ENCODE data around the gene LARP1. TPM values are rescaled to one million over a fixed set of nuclear protein-coding genes. Genes with fewer than 3 reads are reported as not detected.

LARP1 gene
- total RNA-seq, 2 experiments from 2014 or later, result 285 to 292 TPM

- Mint-ChIP-seq H3K36me3 (peaks cover 37% of the 10 kb centered on the region), H3K4me3 (no peak overlapping the region), H3K27ac (peak overlapping the region; percentile 0), H3K4me1 (peaks cover 84% of the 10 kb centered on the region), H3K27me3 (no peaks in the 10 kb centered on the region), H3K9me3 (no peaks in the 10 kb centered on the region)
- no peak for DNase-seq
Observed at GRCh38 chr5:154764967-154765366, 9.8 kb downstream of the LARP1 start.

DNA sequence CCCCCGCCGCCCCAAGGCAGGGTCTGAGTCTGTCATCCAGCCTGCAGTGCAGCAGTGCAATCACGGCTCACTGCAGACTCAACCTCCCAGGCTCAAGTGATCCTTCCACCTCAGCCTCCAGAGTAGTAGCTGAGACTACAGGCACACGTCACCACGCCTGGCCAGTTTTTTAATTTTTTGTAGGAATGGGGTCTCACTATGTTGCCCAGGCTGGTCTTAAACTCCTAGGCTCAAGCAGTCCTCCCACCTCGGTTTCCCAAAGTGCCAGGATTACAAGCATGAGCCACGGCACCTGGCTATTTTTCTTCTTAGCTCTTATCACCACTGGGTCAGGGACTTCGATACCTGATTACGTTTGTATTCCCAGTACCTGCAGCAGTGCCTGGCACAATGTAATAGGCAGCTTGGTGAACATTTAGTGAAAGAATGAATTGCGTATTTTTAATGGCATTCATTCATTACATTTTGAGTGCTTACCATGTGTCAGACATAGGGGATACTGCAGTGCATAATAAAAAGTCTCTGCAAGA lies 10.3 kb downstream of the LARP1 start:
- no peak for DNase-seq
- Mint-ChIP-seq H3K4me1 (peaks cover 84% of the 10 kb centered on the region), H3K27me3 (no peaks in the 10 kb centered on the region), H3K4me3 (no peak overlapping the region), H3K9me3 (no peaks in the 10 kb centered on the region), H3K36me3 (peaks cover 38% of the 10 kb centered on the region), H3K27ac (peak overlapping the region; percentile 0)

- peak overlapping the region; percentile 82 for H3K27ac Mint-ChIP-seq
- H3K4me1 Mint-ChIP-seq, result peaks cover 83% of the 10 kb centered on the region
- DNase-seq, result no peak
- H3K36me3 Mint-ChIP-seq, result peaks cover 37% of the 10 kb centered on the region
- H3K4me3 Mint-ChIP-seq, result no peak overlapping the region
- no peaks in the 10 kb centered on the region for H3K9me3 Mint-ChIP-seq
- H3K27me3 Mint-ChIP-seq, result no peaks in the 10 kb centered on the region
Observed at GRCh38 chr5:154766558-154767281, 11.5 kb downstream of the LARP1 start.

DNA sequence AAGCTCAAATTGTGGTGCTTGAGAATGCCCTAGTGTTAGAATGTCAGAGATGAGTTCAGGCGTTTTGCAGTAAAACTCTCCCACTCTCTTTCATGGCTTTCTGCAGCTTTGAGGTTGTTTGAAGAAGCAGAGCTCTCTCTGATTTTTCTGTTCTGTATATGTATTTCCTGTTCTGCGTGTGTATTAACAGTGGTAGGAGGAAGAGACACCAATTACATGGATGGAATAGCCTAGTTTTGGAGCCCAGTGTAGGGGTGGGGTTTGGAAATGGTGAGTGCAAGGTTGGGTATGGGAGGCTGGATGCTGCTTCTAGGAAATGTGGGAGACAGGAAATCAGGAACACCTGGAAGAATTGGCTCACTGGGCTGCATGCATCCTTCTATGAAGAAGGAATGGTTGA lies 12.4 kb downstream of the LARP1 start:
- peak overlapping the region; percentile 3 for H3K4me3 Mint-ChIP-seq
- H3K27me3 Mint-ChIP-seq, result no peaks in the 10 kb centered on the region
- no peak for DNase-seq
- H3K27ac Mint-ChIP-seq, result peak overlapping the region; percentile 27
- H3K9me3 Mint-ChIP-seq, result no peaks in the 10 kb centered on the region
- H3K36me3 Mint-ChIP-seq, result peaks cover 36% of the 10 kb centered on the region
- H3K4me1 Mint-ChIP-seq, result peaks cover 78% of the 10 kb centered on the region

DNA sequence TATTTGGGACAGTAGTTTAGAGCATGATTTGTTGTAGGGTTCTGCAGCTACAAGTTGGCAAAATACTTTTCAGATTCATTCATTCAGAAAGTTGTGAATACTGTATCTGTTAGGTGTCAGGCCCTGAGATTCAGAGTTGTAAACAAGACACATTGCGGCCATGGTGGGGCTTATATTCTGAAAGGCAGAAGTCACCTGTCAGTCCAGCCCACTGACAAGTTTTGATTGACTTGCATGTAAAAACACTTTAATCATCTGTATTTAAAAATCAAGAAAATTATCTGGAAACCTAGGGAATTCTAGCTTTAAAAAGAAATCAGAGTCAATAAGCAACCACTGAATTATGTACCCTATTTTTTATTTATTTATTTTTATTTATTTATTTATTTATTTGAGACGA lies 13.0 kb downstream of the LARP1 start:
- Mint-ChIP-seq H3K4me3 (no peak overlapping the region), H3K4me1 (peaks cover 78% of the 10 kb centered on the region), H3K27me3 (no peaks in the 10 kb centered on the region), H3K27ac (peak overlapping the region; percentile 17), H3K36me3 (peaks cover 36% of the 10 kb centered on the region), H3K9me3 (no peaks in the 10 kb centered on the region)
- DNase-seq, result no peak

DNA sequence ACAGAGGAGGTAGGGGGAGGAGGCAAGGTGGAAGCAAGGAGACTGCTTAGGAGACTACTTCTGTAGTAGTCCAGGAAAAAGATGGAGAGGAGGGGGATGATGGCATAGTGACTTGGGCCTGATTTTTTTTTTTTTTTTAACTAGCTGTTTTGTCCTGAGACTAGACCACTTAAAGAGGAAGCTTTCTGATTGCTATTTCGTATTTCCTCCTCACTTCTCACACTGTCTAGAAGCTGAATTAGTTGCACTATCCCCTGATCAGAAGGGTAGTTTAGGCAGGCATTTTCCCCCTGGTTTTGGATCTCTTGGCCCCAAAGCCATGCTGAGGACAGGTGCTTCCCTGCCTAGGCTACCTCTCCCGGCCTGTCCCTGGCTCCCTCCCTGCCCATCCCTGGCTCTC lies 14.9 kb downstream of the LARP1 start:
- H3K27ac Mint-ChIP-seq, result peak overlapping the region; percentile 77
- H3K4me1 Mint-ChIP-seq, result peaks cover 80% of the 10 kb centered on the region
- DNase-seq, result no peak
- no peaks in the 10 kb centered on the region for H3K9me3 Mint-ChIP-seq
- H3K4me3 Mint-ChIP-seq, result peak overlapping the region; percentile 16
- no peaks in the 10 kb centered on the region for H3K27me3 Mint-ChIP-seq
- H3K36me3 Mint-ChIP-seq, result peaks cover 38% of the 10 kb centered on the region

GRCh38 chr5:154771383-154771901 lies 16.3 kb downstream of the LARP1 start:
- H3K4me1 Mint-ChIP-seq, result peaks cover 76% of the 10 kb centered on the region

DNA sequence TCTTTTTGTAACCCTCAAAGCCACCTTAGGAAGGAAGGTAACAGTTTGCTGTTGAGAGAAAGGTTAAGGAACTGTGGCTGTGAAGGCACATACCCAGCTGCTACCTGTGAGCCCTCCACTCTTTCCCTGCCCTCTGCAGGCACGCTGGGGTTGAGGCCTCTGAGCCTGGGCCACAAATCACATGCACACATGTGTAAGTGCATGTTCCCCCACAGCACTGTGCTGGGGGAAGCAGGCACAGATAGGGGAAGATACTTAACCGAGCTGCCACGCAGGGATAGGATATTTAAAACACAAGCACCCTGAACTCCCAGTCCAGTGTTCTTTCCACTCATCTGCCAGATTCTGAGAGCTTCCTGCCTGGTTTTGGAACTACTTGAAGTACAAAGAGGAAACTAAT lies 18.1 kb downstream of the LARP1 start:
- Mint-ChIP-seq H3K4me3 (no peak overlapping the region), H3K9me3 (no peaks in the 10 kb centered on the region), H3K27ac (peak overlapping the region; percentile 56), H3K27me3 (no peaks in the 10 kb centered on the region), H3K4me1 (peaks cover 65% of the 10 kb centered on the region), H3K36me3 (peaks cover 23% of the 10 kb centered on the region)
- no peak for DNase-seq

More at GRCh38 chr5:154771383-154771901, 16.3 kb downstream of the LARP1 start:
- H3K27ac Mint-ChIP-seq, result no peak overlapping the region
- no peaks in the 10 kb centered on the region for H3K27me3 Mint-ChIP-seq
- peaks cover 32% of the 10 kb centered on the region for H3K36me3 Mint-ChIP-seq
- no peak for DNase-seq
- H3K9me3 Mint-ChIP-seq, result no peaks in the 10 kb centered on the region
- no peak overlapping the region for H3K4me3 Mint-ChIP-seq

GRCh38 chr5:154776167-154776566 lies 21.0 kb downstream of the LARP1 start:
- Mint-ChIP-seq H3K27ac (no peak overlapping the region), H3K9me3 (no peaks in the 10 kb centered on the region), H3K36me3 (peaks cover 28% of the 10 kb centered on the region), H3K27me3 (no peaks in the 10 kb centered on the region), H3K4me3 (no peak overlapping the region), H3K4me1 (peaks cover 67% of the 10 kb centered on the region)
- DNase-seq, result no peak

GRCh38 chr5:154778534-154778933 lies 23.4 kb downstream of the LARP1 start:
- H3K36me3 Mint-ChIP-seq, result peaks cover 27% of the 10 kb centered on the region
- peaks cover 75% of the 10 kb centered on the region for H3K4me1 Mint-ChIP-seq
- H3K4me3 Mint-ChIP-seq, result no peak overlapping the region
- no peak for DNase-seq
- no peak overlapping the region for H3K27ac Mint-ChIP-seq
- H3K27me3 Mint-ChIP-seq, result no peaks in the 10 kb centered on the region
- no peaks in the 10 kb centered on the region for H3K9me3 Mint-ChIP-seq

GRCh38 chr5:154779105-154779504 lies 23.9 kb downstream of the LARP1 start:
- peaks cover 78% of the 10 kb centered on the region for H3K4me1 Mint-ChIP-seq
- H3K4me3 Mint-ChIP-seq, result no peak overlapping the region
- H3K27me3 Mint-ChIP-seq, result no peaks in the 10 kb centered on the region
- H3K36me3 Mint-ChIP-seq, result peaks cover 30% of the 10 kb centered on the region
- H3K9me3 Mint-ChIP-seq, result no peaks in the 10 kb centered on the region
- no peak for DNase-seq
- H3K27ac Mint-ChIP-seq, result no peak overlapping the region

DNA sequence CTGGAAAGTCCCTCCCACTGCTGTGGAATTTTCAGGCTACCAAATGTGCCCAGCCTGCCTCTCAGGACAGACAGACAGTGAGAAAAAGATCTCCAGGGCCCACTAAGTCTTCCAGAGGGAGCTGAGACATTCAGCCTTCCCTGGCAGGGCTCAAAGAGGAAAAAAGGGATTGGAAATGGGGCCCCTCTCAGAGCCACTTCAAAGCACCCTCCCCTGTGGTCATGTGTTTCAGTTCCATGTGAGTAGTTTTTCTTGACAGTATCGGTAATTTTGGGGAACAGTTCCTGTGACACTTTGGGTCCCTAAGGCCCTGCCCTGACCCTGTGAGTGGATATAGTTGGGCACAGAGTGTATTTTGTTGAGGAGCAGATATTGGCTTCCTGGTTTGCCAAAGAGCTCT lies 25.0 kb downstream of the LARP1 start:
- no peaks in the 10 kb centered on the region for H3K9me3 Mint-ChIP-seq
- H3K4me3 Mint-ChIP-seq, result no peak overlapping the region
- H3K27me3 Mint-ChIP-seq, result no peaks in the 10 kb centered on the region
- no peak for DNase-seq
- peak overlapping the region; percentile 71 for H3K27ac Mint-ChIP-seq
- H3K36me3 Mint-ChIP-seq, result peaks cover 26% of the 10 kb centered on the region
- H3K4me1 Mint-ChIP-seq, result peaks cover 81% of the 10 kb centered on the region

GRCh38 chr5:154782326-154782725 lies 27.1 kb downstream of the LARP1 start:
- Mint-ChIP-seq H3K27me3 (no peaks in the 10 kb centered on the region), H3K4me3 (no peak overlapping the region), H3K27ac (no peak overlapping the region), H3K9me3 (no peaks in the 10 kb centered on the region), H3K4me1 (peaks cover 88% of the 10 kb centered on the region), H3K36me3 (peaks cover 26% of the 10 kb centered on the region)
- DNase-seq, result no peak

GRCh38 chr5:154782812-154783592 lies 27.8 kb downstream of the LARP1 start:
- no peaks in the 10 kb centered on the region for H3K9me3 Mint-ChIP-seq
- H3K27me3 Mint-ChIP-seq, result no peaks in the 10 kb centered on the region
- H3K27ac Mint-ChIP-seq, result peak overlapping the region; percentile 48
- peaks cover 91% of the 10 kb centered on the region for H3K4me1 Mint-ChIP-seq
- no peak for DNase-seq
- H3K4me3 Mint-ChIP-seq, result no peak overlapping the region
- peaks cover 24% of the 10 kb centered on the region for H3K36me3 Mint-ChIP-seq

DNA sequence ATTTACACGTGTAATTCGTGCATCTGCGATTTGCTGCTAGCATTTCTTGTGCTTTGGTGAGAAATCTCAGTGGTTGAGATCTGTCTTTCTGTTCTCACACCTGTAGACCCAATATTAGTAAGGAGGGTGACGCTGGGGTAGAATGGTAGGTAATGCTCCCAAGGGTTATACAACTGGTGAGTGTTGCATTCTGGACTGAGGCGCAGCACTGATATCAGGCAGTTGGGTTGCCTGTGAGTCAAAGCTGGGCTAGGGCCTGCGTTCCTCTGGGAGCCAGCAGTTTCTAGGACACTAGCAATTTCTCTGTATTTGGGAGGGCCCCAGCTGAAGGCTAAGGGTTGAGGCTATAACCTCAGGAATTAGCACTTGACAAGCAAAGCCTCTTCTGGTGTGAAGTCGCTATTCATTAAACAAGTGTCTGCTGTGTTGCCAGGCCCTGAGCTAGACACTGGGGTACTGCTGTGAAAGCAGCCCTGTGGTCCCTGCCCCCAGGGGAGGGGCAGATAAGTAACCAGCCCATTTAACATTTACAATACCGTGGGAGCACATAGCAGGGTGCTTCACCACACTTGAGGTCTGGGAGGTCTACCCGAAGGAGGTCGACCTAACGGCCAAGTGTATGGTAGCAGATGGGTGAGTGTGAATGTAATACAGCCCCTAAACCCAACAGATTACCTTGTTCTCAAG lies 28.7 kb downstream of the LARP1 start:
- H3K27me3 Mint-ChIP-seq, result no peaks in the 10 kb centered on the region

More for the DNA sequence above, 28.7 kb downstream of the LARP1 start:
- H3K9me3 Mint-ChIP-seq, result no peaks in the 10 kb centered on the region
- H3K4me3 Mint-ChIP-seq, result no peak overlapping the region
- H3K4me1 Mint-ChIP-seq, result peaks cover 92% of the 10 kb centered on the region
- DNase-seq, result no peak
- peaks cover 28% of the 10 kb centered on the region for H3K36me3 Mint-ChIP-seq
- H3K27ac Mint-ChIP-seq, result peak overlapping the region; percentile 68
